Testis (tissue), 3 donors: ENCODE results near the gene THRB. TPM values are rescaled to one million over a fixed set of nuclear protein-coding genes. Genes with fewer than 3 reads are reported as not detected.
A peak's percentile ranks its signal among the peaks of the same experiment; 100 is the strongest.

Source experiments
- DNase-seq: peaks from one replicate; pipeline ENCODE4 v3.0.0-alpha.2; 2019
- H3K27ac ChIP-seq, 2 donors: fragments of 200-600 bp; sonication (generic); one replicate each; pipeline ENCODE4 v1.5.1; 2019
- H3K27me3 ChIP-seq: fragments of 200-600 bp; sonication (generic); one replicate; pipeline ENCODE4 v1.5.1; 2019
- H3K36me3 ChIP-seq: fragments of 200-600 bp; sonication (generic); one replicate; pipeline ENCODE4 v1.5.1; 2017; ENCODE audit warnings: low read depth; ENCODE audit errors: missing control alignments
- H3K4me1 ChIP-seq: fragments of 200-600 bp; sonication (generic); one replicate; pipeline ENCODE4 v1.5.1; 2019
- H3K4me3 ChIP-seq, 2 donors: fragments of 200-600 bp; sonication (generic); one replicate each; pipeline ENCODE4 v1.5.1; 2017 to 2019
- H3K9me3 ChIP-seq: fragments of 200-600 bp; sonication (generic); one replicate; pipeline ENCODE4 v1.5.1; 2017
- POLR2A ChIP-seq: fragments of 450-650 bp; IDR thresholded peaks from one replicate; pipeline ENCODE4 v1.6.1; 2017; ENCODE audit warnings: antibody characterized with exemption, mild to moderate bottlenecking, moderate library complexity
- WGBS, 2 donors: methylation state at CpG; one replicate each; pipeline ENCODE4 v1.1.5; 2018; 5-methylcytosine and 5-hydroxymethylcytosine counted together
- intact Hi-C: fragments of 100-400 bp; cut with DNase I; formaldehyde crosslinking; loops from one replicate; pipeline ENCODE4 v1.15.1; 2023; ENCODE audit warnings: low total_unique reads
- polyA plus RNA-seq: library from polyadenylated mRNA; stranded (reverse); fragments of 350-450 nt; fragmentation: Illumina TruSeq; extraction: RNeasy Lipid Tissue Mini Kit (QIAGEN cat#74804); gene quantifications from one replicate; pipeline ENCODE4 v1.2.3, GENCODE V29; 2014; ENCODE audit warnings: low read depth, low replicate concordance; ENCODE audit not compliant: insufficient read depth
- total RNA-seq, 2 donors: library from RNA; depleted of rRNA; stranded (reverse); fragments of >200 nt; gene quantifications; one replicate each; pipeline ENCODE4 v1.2.3, GENCODE V29; 2016
- TF ChIP-seq, protein P1 (sequence below), 3 experiments: fragments of 450-650 bp in 2 of 3; fragments of 200-600 bp in 1 of 3; sonication (generic) in 1 of 3; IDR thresholded peaks; one replicate each; pipeline ENCODE4 v1.5.1; 2016 to 2019; ENCODE audit warnings: antibody characterized with exemption in 3 of 3, mild to moderate bottlenecking in 2 of 3, moderate library complexity in 1 of 3

THRB gene
- total and polyA plus RNA-seq, 3 donors from 2014 or later = 1.3 to 2.0 (median 1.4) TPM

DNA sequence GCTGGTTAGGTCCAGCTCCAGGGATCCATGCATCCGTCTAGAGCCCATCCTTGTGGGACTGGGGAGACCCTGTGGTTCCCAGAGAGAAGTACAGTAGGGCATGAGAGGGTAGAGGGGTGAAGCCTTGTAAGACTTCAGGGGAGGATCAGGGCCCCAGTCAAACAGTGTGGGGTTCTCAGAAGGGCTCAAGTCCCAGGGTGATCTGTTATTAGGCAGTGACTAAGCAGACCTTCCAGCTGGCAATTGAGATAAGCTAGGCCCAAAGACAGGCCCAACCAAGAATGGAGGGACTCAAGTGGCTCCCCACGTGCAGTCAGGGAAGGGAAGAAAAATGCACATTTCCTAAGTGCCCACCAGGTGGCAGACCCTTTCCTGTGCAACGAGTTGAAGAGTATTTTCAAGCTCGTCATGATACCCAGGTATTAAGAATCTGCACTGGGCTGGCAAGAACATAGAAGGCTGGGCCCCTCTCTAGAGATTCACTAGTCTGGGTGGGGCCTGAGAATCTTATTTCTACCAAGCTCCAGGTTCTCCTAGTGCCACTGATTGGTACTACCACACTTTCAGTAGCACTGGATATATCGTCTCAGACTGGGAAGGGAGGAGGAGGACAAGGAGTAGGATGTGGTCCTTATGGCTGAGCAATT is 308.8 kb downstream of the THRB start:
- Histone ChIP-seq H3K4me1 (no peaks in the 10 kb centered on the region), H3K27ac (no peak overlapping the region), H3K27me3 (no peaks in the 10 kb centered on the region), H3K9me3 (no peaks in the 10 kb centered on the region), H3K4me3 (no peak overlapping the region), H3K36me3 (no peaks in the 10 kb centered on the region)
- 37 to 42% methylated on average over 5 of the region's 5 CpGs for WGBS, 2 donors
- peak; percentile 56 for DNase-seq
- intact Hi-C loops = loop anchor here (10.0 kb wide), 1 partner anchor 49 kb away; no protein-coding TSS in a partner anchor
- TF ChIP-seq, protein P1, sequence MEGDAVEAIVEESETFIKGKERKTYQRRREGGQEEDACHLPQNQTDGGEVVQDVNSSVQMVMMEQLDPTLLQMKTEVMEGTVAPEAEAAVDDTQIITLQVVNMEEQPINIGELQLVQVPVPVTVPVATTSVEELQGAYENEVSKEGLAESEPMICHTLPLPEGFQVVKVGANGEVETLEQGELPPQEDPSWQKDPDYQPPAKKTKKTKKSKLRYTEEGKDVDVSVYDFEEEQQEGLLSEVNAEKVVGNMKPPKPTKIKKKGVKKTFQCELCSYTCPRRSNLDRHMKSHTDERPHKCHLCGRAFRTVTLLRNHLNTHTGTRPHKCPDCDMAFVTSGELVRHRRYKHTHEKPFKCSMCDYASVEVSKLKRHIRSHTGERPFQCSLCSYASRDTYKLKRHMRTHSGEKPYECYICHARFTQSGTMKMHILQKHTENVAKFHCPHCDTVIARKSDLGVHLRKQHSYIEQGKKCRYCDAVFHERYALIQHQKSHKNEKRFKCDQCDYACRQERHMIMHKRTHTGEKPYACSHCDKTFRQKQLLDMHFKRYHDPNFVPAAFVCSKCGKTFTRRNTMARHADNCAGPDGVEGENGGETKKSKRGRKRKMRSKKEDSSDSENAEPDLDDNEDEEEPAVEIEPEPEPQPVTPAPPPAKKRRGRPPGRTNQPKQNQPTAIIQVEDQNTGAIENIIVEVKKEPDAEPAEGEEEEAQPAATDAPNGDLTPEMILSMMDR (IDR thresholded peaks at IDR 0.05) = peak; percentile 61 to 78 (median 63)
- no peak for TF ChIP-seq POLR2A

DNA sequence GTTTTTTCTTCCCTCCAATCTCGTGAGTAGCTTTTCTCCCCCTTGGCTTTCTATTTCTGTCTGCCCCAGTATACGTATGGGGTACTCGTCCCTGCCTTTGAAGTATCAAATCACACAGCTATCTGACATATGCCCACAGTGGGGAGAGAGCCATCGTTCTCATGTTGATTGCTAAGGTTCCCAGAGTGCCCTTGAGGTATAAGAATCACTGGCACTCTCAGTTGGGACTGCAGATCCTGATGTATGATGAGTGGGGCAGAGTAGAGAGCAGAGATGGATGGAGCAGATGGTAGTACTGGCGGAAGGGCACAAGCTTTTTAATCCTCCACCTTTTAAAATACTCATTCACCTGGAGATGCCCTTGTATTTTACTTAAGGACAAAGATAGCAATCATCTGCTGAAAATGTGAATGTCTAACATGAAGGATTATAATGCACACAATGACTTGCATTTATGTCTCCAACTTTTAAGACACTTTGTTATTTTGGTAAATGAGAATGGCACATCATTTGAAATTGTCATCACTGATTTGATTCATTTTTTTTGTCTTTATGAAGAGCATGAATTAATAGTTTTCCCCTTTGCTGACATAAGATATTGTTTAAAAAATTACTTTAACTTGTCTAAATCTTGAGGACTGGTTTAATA is 310.0 kb downstream of the THRB start:
- no peak overlapping the region for H3K27ac ChIP-seq
- no peak for DNase-seq
- 74 to 79% methylated on average over 5 of the region's 5 CpGs for WGBS, 2 donors
- no peak overlapping the region for H3K4me3 ChIP-seq
- TF ChIP-seq POLR2A = no peak
- TF ChIP-seq, protein P1 (IDR thresholded peaks at IDR 0.05) = no peak
- H3K9me3 ChIP-seq = no peaks in the 10 kb centered on the region
- no peaks in the 10 kb centered on the region for H3K27me3 ChIP-seq
- intact Hi-C loops = loop anchor here (10.0 kb wide), 1 partner anchor 50 kb away; no protein-coding TSS in a partner anchor
- H3K4me1 ChIP-seq = no peaks in the 10 kb centered on the region
- H3K36me3 ChIP-seq = no peaks in the 10 kb centered on the region

DNA sequence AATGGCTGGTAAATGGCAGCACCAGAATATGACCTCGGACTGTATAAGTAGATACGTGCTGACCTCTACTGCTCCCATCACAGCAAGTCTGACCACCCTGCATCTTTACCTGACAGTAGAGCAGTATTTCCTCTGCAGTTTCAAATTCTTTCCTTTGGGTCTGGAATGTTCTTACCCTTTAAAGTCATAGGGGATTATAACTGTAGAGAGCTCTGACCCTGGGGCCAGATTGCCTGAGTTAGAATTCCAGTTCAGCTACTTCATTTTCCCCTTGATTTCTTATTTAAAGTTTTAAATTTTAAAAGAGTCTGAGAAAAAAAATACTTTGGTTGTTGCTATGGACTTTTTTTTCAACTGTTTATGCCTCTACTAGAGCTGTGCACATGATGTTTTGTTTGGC is 311.9 kb downstream of the THRB start:
- WGBS, 2 donors = 78 to 79% methylated on average over 2 of the region's 2 CpGs
- no peak for DNase-seq
- Histone ChIP-seq H3K9me3 (no peaks in the 10 kb centered on the region), H3K4me1 (no peaks in the 10 kb centered on the region), H3K36me3 (no peaks in the 10 kb centered on the region), H3K4me3 (no peak overlapping the region), H3K27me3 (no peaks in the 10 kb centered on the region), H3K27ac (no peak overlapping the region)
- intact Hi-C loops = loop anchor here (10.0 kb wide), 1 partner anchor 52 kb away; no protein-coding TSS in a partner anchor
- no peak for TF ChIP-seq POLR2A
- TF ChIP-seq, protein P1 (IDR thresholded peaks at IDR 0.05) = no peak

DNA sequence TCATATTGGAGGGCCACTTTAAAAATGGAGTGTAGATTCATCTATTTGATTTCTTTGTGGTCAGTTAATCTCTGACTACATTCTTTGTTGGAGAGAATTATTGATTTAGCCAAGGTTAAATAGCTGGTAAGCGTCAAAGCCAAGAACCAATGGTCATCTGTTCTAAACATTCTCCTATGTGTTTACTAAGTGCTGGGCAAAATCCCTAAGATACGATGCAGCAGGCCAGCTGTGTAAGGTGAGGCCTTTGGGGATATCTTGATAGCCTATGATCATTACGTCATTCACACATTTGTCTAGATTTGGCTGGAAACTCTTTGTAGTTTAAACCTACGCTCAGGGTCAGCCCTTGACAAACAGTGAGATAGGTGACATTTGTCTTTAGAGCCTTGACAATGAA is 313.4 kb downstream of the THRB start:
- no peak for DNase-seq
- WGBS, 2 donors = 92 to 94% methylated on average over 4 of the region's 4 CpGs
- intact Hi-C loops = loop anchor here (10.0 kb wide), 1 partner anchor 54 kb away; no protein-coding TSS in a partner anchor
- Histone ChIP-seq H3K36me3 (no peaks in the 10 kb centered on the region), H3K4me3 (no peak overlapping the region), H3K9me3 (no peaks in the 10 kb centered on the region), H3K27ac (no peak overlapping the region), H3K4me1 (no peaks in the 10 kb centered on the region), H3K27me3 (no peaks in the 10 kb centered on the region)
- TF ChIP-seq, protein P1 (IDR thresholded peaks at IDR 0.05) = no peak
- TF ChIP-seq POLR2A = no peak
